ENCODE data around the gene COTL1. TPM values are rescaled to one million over a fixed set of nuclear protein-coding genes. Genes with fewer than 3 reads are reported as not detected.

Gene COTL1
- total RNA-seq, 2 donors from 2014 or later: 37.3 to 43.9 TPM

- DNase-seq (peak; percentile 92), ATAC-seq (peak; percentile 70 to 76)
- intact Hi-C loops (cut with DNase I): no loop called here
These were observed 14.6 kb downstream of the COTL1 start for GRCh38 chr16:84603140-84603816.

DNA sequence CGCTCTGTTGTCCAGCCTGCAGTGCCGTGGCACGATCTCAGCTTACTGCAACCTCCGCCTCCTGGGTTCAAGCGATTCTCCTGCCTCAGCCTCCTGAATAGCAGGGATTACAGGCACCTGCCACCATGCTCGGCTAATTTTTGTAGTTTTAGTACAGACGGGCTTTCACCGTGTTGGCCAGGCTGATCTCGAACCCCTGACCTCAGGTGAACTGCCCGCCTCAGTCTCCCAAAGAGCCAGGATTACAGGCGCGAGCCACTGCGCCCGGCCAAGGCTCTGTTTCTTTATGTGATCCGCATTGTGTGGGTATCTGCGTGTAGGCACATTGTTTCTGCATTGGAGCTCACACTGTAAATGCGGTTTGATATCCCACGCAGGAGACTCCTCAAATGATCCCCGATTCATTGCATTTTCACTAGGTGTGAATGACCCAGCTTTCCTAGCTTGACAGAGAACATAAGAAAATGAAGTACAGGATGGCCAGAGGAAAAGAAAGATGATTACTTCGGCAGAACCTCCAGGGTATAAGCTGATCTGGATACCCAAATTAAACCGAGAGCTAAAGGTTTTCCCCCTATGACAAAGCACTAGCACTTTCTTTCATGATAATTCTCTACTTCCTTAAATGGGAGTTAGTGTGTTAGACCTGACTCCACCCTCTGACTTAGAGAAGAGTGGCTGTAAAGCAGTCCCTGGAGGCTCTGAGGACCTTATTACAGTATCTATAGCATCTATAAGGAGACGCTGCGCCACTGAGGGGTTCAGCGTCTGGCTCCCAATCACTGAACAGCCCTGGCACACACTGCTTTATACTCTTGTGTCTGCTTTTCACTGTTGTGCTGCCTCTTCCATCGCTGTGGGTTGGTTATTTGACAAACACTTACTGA is 17.3 kb downstream of the COTL1 start:
- no peak for DNase-seq
- ATAC-seq: peak in 1 of 2 donors; percentile 16
- intact Hi-C loops (cut with DNase I): no loop called here

DNA sequence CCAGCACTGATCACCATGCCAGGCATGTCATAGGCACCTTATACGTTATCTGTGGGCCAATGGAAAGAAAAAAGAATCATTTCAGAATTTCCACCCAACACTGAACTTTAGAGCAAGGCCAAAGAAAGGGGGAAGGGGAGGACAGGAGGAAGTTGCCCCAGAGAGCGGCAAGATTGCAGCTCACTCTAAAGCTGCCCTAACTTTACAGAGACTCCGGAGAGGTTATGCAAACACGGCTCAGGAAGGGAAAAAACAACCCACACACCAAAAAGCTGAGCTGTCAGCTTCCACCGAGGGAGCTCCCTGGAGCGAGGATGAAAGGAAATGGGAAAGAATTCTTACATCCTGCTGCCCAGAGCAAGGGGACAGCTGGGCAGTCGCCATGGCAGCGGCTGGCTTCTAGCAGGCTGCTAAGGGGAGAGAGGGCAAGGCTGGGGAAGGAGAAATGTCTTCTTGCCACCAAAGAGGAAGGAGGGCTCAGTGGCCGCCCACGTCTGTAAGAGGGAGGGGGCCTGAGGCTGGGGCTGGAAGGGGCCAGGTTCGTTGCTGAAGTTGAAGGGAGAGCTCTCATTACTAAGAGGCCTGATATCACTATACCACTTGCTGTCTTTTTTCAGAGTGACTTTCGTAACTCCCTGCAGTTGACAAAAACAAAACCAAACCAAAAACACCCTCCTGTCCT is 18.2 kb downstream of the COTL1 start:
- DNase-seq (peak; percentile 68), ATAC-seq (peak; percentile 55 to 59)
- intact Hi-C loops (cut with DNase I): no loop called here

DNA sequence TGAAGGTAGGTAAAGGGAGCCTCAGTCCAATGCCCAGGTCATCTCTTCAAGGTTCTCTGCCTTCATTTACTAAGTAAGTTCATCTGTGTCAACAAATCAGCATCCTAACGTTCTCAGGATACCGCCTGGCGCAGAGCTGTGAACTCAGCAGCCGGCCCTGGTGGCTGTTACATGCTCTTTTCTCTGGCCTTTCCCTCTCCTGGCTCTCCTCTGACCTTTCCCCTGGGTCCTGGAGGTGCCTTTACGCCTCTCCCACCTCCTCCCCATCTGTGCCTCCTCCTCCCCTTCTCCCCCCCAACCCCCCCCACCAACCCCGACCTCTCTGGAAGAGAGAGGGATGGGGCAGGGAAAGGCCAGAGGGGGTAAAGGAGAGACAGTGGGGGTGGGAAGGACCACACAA is 19.5 kb downstream of the COTL1 start:
- DNase-seq (no peak), ATAC-seq (no peak)
- intact Hi-C loops (cut with DNase I): no loop called here

DNA sequence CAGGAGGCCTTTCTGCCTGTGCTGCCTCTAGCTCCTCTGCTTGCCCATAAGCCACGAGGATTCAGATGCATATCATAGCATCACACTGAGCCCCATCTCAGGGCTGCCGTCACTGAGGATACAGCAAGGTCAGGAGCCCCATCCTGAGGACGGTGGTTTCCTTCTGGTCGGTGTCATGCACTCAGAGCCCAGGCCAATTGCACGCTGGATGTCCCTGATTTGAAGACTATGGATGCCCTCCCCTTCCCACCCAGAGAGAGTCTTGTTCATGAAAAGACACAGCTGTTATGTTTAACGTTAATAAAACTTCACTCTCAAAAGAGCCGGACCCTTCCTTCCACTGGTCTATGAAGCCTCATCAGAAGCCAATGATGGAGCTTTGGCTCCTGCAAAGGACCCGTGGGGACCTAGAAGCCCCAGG is 19.9 kb downstream of the COTL1 start:
- DNase-seq: no peak
- intact Hi-C loops (cut with DNase I): no loop called here
- no peak for ATAC-seq

- ATAC-seq: no peak
- no peak for DNase-seq
These were observed 20.4 kb downstream of the COTL1 start for GRCh38 chr16:84597528-84597896.

GRCh38 chr16:84596801-84597527 is 20.9 kb downstream of the COTL1 start:
- ATAC-seq (no peak), DNase-seq (no peak)
- intact Hi-C loops (cut with DNase I): no loop called here

More at GRCh38 chr16:84597528-84597896, 20.4 kb downstream of the COTL1 start:
- intact Hi-C loops (cut with DNase I): no loop called here

DNA sequence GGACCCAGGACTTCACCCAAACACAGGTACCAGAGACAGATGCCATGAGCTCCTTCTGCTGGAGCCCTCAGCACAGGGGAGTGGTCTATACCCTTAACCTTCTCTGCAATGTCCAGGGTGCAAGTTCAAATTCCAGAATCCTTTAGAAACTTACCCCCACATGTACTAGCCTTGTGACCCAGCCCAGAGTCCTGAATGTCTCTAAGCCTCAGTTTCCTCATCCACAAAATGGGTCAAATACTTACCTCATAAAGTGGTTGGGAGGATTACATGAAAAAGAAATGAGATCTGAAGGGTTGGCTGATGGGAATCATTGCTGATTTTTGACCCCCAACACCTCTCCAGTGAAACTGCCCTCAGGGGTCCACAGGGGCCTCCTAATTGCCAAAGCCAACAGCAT is 21.7 kb downstream of the COTL1 start:
- ATAC-seq: no peak
- no peak for DNase-seq
- intact Hi-C loops (cut with DNase I): no loop called here

DNA sequence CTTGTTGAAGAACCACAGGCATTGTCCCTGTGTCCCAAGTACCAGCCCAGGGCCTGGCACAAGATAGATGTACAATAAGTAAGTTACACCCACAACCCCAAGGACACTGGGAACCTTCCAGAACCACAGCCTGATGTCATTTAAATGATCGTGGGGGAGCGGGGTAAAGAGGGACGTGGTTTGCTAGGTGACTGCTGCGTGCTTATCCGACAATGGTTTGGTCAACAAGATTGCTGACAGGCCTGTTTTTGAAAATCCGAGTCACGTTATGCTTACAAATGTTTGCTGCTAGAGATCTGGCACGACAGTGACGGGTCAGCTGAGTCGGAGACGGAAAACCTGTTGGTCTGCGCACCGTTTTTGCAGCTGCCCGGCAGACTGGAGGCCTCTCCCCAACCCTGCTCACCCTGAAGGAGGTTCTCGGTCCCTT is 22.8 kb downstream of the COTL1 start:
- ATAC-seq (no peak), DNase-seq (no peak)
- intact Hi-C loops (cut with DNase I): no loop called here

- ATAC-seq (no peak), DNase-seq (no peak)
- intact Hi-C loops (cut with DNase I): no loop called here
These were observed 23.2 kb downstream of the COTL1 start for GRCh38 chr16:84594725-84595038.

DNA sequence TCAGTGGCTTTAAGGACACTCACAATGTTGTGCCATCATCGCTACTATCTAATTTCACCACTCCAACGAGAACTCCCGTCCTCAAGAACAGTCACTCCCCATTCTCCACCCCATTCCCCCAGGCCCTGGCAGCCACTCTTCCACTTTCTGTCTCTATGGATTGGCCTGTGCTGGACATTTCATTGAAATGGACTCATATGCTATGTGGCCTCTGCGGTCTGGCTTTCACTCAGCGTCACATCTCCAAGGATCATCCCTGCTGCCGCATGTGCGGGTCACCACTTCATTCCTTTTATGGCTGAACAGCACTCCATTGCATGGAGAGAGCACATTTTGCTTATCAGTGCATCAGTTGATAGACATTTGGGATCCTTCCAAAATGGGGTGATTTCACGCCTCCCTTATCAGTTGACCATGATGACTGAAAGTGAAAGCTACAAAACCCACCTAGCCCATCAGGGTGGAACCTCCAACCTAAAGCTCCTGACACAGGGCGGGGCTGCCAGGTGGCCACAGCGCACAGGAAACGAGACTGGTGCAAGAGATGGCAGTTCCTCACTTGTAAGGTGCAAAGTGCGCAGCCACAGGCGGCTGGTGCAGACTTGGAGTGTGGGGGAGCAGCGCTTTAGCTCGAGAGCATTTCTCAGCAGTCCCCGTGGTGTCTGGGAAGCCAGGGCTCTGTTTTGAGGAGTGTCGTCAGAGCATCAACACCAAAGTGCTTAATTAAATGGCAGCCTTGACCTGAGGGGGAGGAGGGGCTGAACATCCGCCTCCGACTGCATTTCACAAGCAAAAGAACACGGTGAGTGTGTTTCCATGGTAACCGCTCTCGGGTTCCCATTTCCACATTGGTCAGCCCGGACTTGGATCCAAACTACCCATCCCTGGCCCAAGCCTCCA is 23.8 kb downstream of the COTL1 start:
- peak; percentile 46 for DNase-seq
- intact Hi-C loops (cut with DNase I): no loop called here
- peak; percentile 47 to 67 for ATAC-seq

DNA sequence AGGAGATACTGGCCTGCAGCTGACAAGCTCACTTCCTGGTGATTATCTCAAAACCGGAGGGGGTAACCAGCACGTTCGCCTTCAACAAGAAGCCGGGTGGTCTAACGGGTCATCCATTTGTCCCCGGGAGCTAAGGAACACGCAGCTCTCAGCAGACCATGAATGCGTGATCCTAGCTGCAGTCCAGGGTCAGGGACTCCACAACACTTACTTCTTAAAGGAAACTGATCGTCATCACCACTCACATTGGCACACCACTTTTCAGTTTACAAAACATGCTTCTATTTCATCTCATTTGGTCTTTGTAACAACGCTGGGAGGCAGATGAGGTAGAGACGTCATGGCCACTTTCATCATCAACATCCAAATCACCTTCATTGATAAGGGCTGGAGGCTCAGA is 25.2 kb downstream of the COTL1 start:
- intact Hi-C loops (cut with DNase I): no loop called here
- ATAC-seq: no peak
- no peak for DNase-seq

DNA sequence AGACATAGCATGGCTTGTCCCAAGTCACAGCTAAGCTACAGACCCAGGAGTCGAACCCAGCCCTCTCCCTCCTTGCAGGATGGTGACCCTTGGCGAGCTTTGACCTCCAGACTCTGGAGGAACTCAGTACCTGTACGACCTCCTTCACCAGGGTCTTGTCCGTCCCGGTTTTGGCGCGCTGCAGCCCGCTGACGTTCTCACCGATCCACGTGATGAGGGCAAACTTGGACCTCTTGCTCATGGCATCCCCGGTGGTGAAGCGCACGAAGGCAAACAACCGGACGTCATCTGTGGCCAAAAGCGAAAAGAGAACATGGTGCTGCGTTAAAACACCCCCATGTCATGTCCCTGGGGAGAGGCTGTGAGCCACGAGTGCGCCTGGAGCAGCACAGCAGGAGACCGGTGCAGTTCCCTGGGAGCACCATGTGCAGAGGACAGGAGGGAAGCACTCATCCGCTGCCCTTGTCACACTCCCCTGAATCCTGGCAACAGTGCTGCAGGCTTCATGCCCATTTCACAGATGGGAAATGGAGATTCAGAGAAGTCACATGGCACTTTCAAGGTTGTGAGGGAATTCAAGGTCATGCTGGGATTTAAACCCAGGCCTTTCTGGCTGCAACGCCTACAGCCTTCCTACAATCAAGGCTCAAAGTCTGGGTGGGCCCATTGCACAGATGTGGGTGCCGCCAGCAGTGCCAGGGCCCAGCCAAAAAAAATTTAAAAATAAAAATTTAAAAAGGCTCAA is 27.7 kb downstream of the COTL1 start:
- ATAC-seq (no peak), DNase-seq (no peak)
- intact Hi-C loops (cut with DNase I): no loop called here

DNA sequence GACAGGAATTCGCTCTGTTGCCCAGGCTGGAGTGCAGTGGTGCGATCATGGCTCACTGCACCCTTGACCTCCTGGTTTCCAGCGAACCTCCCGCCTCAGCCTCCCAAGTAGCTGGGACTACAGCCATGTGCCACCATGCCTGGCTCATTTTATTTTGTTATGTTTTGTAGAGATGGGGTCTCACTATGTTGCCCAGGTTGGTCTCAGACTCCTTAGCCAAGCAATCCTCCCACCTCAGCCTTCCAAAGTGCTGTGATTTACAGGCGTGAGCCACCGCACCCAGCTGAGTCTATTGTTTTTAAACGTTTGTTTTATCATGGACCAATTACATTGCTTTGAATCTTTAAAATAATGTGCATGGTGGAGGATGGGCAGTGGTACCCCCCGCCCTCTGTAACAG is 28.9 kb downstream of the COTL1 start:
- no peak for DNase-seq
- intact Hi-C loops (cut with DNase I): no loop called here
- ATAC-seq: no peak

DNA sequence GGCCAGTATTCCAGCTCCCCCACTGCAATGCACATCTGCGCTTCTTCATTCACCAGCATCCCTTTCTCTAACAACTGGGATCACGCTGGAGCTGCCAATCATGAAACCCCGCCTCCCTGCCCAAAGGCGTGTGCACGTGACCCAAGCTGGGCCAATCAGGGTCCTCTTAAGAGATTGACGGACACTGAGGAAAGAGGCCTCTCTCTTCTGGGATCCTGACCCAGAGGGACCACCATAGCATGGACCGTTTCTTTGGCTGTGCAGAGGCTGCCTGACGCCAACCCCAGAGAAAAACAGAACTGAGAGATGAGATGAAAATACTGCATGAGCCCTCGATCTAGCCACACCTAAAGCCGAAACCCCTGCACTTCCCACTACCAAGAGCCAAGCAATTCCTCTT is 32.0 kb downstream of the COTL1 start:
- DNase-seq (no peak), ATAC-seq (peak; percentile 47 to 48)
- intact Hi-C loops (cut with DNase I): no loop called here

GRCh38 chr16:84585467-84585866 is 32.4 kb downstream of the COTL1 start:
- ATAC-seq (no peak), DNase-seq (no peak)
- intact Hi-C loops (cut with DNase I): no loop called here

DNA sequence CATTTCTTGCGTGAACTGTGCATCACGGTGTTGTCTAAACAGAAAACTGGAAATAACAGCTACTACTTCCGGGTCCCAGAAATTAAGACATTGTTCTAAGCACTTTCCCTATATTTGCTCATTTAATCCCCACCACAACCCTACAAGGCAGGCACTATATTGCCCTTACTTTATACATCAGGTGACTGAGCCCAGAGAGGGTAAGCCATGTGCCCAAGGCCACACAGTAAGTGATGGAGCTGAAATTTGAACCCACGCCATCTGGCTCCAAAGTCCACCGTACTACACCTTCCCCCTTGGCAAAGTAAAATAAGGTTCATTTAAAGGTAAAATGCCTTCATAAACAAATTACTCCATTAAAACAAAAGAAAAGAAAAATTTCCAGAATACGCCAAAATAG is 33.2 kb downstream of the COTL1 start:
- intact Hi-C loops (cut with DNase I): no loop called here
- DNase-seq (no peak), ATAC-seq (no peak)

DNA sequence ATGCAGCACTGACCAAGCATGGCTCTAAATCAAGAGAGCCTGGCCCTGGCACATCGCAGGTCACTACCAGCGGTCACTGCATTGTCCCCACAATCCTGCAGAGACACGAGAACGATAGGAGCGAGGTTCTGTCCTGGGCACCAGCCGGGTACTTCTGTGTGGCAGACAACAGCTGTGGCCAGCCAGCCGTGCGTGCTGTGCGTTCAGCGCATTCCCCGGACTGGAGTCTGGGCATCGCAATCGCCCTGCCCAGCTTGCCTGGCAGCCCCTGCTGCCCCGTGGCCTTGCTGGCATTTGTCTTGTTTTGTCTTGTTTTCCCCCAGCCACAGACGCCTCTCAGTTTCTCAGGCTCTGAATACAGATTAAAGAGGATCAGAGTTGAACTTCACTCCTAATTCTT is 33.9 kb downstream of the COTL1 start:
- no peak for ATAC-seq
- intact Hi-C loops (cut with DNase I): no loop called here
- DNase-seq: no peak
